ENCODE results near the gene TP53AIP1.

Gene TP53AIP1

DNA sequence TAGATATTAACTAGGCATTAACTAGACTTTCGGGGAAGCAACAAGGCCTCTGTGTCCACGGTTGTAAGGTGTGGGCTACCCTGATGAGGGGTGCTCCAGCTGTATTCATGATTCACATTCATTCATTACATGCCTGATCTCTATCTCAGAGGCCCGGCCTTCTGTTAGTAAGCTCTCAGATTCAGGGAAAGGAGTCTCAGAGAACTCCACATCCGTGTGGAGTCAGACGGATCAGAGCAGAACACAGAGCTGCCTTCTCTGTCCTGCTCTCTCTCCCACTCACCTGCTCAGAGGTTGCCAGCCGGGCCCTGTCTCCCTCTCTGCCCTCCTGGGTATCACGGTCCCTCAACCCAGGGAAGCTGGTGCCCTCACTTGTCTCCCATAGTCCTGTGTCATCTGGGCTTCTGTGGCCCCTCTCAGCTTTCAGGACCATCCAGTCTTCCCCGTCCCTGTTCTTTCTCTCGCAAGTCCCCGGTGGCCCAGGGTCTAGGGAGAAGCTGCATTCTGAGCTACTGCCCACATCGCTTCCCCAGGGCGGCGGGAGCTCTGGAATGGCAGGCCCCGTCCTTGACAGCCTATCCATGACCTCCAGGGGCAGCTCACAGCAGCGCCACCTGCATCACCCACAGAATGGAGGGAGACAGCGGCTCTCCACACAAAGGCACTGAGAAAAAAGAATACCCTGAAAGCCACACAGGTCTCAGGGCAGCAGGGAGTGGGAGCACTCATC lies 4.3 kb downstream of the TP53AIP1 start:
- no peak for DNase-seq (ENCODE audit: insufficient read length, low spot score)
- FAIRE-seq: no peak
- TF ChIP-seq, protein P1, sequence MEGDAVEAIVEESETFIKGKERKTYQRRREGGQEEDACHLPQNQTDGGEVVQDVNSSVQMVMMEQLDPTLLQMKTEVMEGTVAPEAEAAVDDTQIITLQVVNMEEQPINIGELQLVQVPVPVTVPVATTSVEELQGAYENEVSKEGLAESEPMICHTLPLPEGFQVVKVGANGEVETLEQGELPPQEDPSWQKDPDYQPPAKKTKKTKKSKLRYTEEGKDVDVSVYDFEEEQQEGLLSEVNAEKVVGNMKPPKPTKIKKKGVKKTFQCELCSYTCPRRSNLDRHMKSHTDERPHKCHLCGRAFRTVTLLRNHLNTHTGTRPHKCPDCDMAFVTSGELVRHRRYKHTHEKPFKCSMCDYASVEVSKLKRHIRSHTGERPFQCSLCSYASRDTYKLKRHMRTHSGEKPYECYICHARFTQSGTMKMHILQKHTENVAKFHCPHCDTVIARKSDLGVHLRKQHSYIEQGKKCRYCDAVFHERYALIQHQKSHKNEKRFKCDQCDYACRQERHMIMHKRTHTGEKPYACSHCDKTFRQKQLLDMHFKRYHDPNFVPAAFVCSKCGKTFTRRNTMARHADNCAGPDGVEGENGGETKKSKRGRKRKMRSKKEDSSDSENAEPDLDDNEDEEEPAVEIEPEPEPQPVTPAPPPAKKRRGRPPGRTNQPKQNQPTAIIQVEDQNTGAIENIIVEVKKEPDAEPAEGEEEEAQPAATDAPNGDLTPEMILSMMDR (IDR thresholded peaks at IDR 0.05; ENCODE audit: insufficient read depth, missing control alignments): no peak

DNA sequence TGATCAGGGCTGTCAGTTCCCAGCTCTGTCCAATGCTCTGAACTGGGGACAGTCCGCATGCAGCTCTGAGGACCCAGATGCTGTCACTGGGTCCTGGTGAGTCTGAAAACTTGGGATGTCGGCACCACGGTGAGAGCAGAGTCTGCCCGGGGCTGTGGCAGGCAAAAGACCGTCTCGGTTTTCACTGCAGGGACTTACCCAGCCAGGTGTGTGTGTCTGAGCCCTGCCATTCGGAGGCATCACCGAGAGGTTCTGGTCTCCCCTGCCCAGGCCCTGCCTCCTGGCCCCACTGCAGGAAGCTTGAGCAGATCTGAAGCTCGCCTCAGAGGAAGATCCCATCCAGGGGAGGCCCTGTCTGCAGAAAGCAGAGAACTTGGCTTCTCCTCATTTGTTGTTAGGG lies 5.2 kb downstream of the TP53AIP1 start:
- TF ChIP-seq, protein P1 (IDR thresholded peaks at IDR 0.05; ENCODE audit: insufficient read depth, missing control alignments): no peak
- FAIRE-seq (no peak), DNase-seq (ENCODE audit: insufficient read length, low spot score) (no peak)

DNA sequence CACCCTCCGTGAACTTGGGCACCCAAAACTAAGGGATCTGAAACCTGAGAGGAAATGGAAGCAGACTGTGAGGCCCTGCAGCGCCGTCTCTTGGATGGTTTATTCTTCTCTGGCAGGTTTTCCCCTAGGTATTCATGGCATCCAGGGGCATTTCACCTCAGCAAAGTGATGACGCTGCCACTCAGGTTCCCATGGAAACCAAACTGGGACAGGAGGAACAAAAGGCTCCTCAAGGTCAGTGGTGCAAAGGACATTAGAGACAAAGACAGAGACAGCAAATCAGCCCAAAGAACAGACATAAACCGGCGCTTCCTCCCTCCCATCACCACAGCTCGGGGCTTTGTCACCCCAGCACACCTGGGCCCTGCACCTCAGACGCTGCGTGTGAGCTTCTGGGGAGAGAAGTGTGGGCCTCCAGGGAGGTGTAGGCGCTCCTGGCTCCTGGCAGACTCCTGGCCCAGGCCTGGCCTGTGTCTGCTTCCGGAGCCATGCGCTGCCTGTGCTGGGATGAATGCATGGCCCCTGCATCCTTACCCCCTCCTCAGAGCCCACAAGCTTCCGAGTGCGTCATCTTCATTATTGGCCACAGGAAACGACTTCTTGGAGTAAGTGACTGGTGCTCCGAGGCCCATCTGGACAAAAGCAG lies 5.9 kb downstream of the TP53AIP1 start:
- FAIRE-seq (no peak), DNase-seq (ENCODE audit: insufficient read length, low spot score) (no peak)

DNA sequence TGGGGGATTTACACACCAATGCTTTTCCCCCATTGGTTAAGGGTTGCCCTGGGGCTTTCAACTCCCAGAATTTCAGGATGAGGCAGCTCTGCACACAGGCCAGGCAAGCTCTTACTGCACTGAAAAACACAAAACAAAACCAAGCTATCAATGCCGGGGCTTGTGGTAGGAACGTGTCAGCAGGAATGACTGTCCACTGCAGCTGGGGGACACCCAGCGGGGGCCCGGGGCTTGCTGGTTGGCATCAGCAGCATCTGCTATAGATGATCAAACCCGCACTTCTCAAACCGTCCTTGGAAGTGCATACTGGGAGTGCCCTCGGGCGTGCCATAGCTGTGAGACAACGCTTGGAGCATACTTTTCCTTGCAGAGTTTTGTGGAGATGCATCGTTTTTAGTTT lies 7.7 kb downstream of the TP53AIP1 start:
- FAIRE-seq: no peak
- no peak for DNase-seq (ENCODE audit: insufficient read length, low spot score)
- TF ChIP-seq, protein P1 (IDR thresholded peaks at IDR 0.05; ENCODE audit: insufficient read depth, missing control alignments): no peak

More for the DNA sequence above, 5.9 kb downstream of the TP53AIP1 start:
- TF ChIP-seq, protein P1 (IDR thresholded peaks at IDR 0.05; ENCODE audit: insufficient read depth, missing control alignments): no peak

DNA sequence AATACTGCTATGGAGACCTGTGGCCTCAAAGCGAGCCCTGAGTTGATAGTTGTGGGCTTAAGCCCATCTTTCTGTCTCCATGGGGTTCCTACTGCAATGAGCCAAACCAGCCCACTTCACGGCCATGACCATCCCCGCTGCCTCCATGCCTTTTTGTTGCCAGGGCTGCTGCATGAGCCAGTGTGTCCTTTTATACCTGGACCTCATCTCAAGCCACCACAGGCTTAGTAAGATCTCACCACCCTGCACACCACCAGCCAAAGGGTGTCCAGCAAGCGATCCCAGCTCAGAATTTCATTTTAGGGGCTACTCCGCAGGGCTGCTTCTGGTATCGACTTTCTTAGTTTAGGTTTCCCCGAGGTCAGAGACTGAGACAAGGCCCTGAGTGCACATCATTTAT lies 8.3 kb downstream of the TP53AIP1 start:
- TF ChIP-seq, protein P1 (IDR thresholded peaks at IDR 0.05; ENCODE audit: insufficient read depth, missing control alignments): no peak
- FAIRE-seq (no peak), DNase-seq (ENCODE audit: insufficient read length, low spot score) (no peak)

DNA sequence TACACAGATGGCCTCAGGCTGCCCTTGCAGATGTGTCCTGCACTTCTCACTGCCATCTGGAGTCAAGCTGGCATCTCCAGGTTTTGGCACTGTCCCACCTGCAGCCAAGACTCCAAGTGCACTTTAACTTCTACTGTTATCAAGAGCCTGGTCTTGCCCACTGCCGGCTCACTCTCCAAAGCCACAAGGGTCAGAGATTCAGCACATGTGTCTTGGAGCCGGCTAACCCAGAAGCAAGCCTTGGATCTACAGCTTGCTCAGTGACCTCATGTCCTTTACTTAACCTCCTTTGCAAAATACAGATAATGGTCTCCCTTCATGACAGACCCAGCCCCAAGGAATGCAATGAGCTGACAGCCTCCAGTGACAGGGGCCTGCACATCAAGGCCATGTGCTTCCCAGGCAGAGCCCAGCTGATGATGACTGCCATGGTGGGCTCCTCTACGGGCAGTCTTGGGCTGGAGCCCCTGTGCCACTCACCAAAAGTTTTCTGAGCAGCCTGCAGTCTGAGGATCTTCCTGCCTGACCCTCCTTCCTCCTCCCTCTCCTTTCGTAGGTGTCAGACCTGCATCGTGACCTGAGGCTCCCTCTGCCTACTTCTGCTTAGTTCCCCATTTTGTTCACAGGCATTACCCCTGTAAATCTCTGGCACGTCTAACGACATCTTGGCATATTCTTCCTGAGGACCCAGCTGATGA lies 9.0 kb downstream of the TP53AIP1 start:
- TF ChIP-seq, protein P1 (IDR thresholded peaks at IDR 0.05; ENCODE audit: insufficient read depth, missing control alignments): no peak
- FAIRE-seq (no peak), DNase-seq (ENCODE audit: insufficient read length, low spot score) (no peak)
